H9 (cell line): ENCODE results near the gene ZNF831. TPM values are rescaled to one million over a fixed set of nuclear protein-coding genes. Genes with fewer than 3 reads are reported as not detected.

Source experiments
- DNase-seq: peaks from one replicate; pipeline ENCODE4 v3.0.0-alpha.2; 2017
- H2AFZ ChIP-seq: one replicate; pipeline ENCODE4 v1.6.1; 2013; ENCODE audit warnings: mild to moderate bottlenecking, low read length, control low read depth, moderate library complexity
- H2AK5ac ChIP-seq: 2 replicates; pipeline ENCODE4 v1.6.1; 2013; ENCODE audit warnings: low read length, control low read depth, mixed read lengths; ENCODE audit not compliant: insufficient read length
- H2BK120ac ChIP-seq: one replicate; pipeline ENCODE4 v1.6.1; 2013; ENCODE audit warnings: low read depth, mild to moderate bottlenecking, low read length, control low read depth, inconsistent platforms; ENCODE audit not compliant: poor library complexity, severe bottlenecking
- H2BK12ac ChIP-seq: 2 replicates; pipeline ENCODE4 v1.6.1; 2013; ENCODE audit warnings: low read length, control low read depth, mixed read lengths, low read depth; ENCODE audit not compliant: insufficient read length
- H2BK15ac ChIP-seq: 2 replicates; pipeline ENCODE4 v1.6.1; 2013; ENCODE audit warnings: low read depth, low read length, control low read depth
- H2BK20ac ChIP-seq: one replicate; pipeline ENCODE4 v1.6.1; 2013; ENCODE audit warnings: low read depth, mild to moderate bottlenecking, low read length, control low read depth, inconsistent platforms; ENCODE audit not compliant: poor library complexity, severe bottlenecking
- H2BK5ac ChIP-seq: 2 replicates; pipeline ENCODE4 v1.6.1; 2013; ENCODE audit warnings: low read length, control low read depth, mixed read lengths; ENCODE audit not compliant: insufficient read length
- H3K14ac ChIP-seq: 2 replicates; pipeline ENCODE4 v1.6.1; 2013; ENCODE audit warnings: low read length, control low read depth; ENCODE audit not compliant: insufficient read depth
- H3K18ac ChIP-seq: 2 replicates; pipeline ENCODE4 v1.6.1; 2013; ENCODE audit warnings: low read depth, mild to moderate bottlenecking, mixed read lengths, low read length, control low read depth; ENCODE audit not compliant: insufficient read length
- H3K23ac ChIP-seq: 2 replicates; pipeline ENCODE4 v1.6.1; 2013; ENCODE audit warnings: low read length, control low read depth, mixed read lengths, low read depth; ENCODE audit not compliant: insufficient read length
- H3K23me2 ChIP-seq: 2 replicates; pipeline ENCODE4 v1.6.1; 2013; ENCODE audit warnings: low read depth, mild to moderate bottlenecking, mixed read lengths, low read length, control low read depth; ENCODE audit not compliant: insufficient read length, poor library complexity, severe bottlenecking
- H3K27ac ChIP-seq: 2 replicates; pipeline ENCODE4 v1.5.1; 2013; ENCODE audit warnings: low read length, control low read depth, mixed read lengths, low read depth; ENCODE audit not compliant: insufficient read length
- H3K27me3 ChIP-seq: 2 replicates; pipeline ENCODE4 v1.6.1; 2013; ENCODE audit warnings: low read length, control low read depth, inconsistent platforms; ENCODE audit not compliant: insufficient read depth
- H3K4ac ChIP-seq: 2 replicates; pipeline ENCODE4 v1.6.1; 2013; ENCODE audit warnings: low read depth, mild to moderate bottlenecking, control low read depth, inconsistent platforms, low read length, moderate library complexity
- H3K4me1 ChIP-seq: 2 replicates; pipeline ENCODE4 v1.6.1; 2013; ENCODE audit warnings: low read length, control low read depth, inconsistent platforms; ENCODE audit not compliant: insufficient read depth
- H3K4me2 ChIP-seq: 2 replicates; pipeline ENCODE4 v1.6.1; 2013; ENCODE audit warnings: low read length, control low read depth, mixed read lengths; ENCODE audit not compliant: insufficient read length, insufficient read depth
- H3K56ac ChIP-seq: 2 replicates; pipeline ENCODE4 v1.6.1; 2013; ENCODE audit warnings: low read depth, mild to moderate bottlenecking, mixed read lengths, low read length, control low read depth; ENCODE audit not compliant: insufficient read length
- H3K79me1 ChIP-seq: 2 replicates; pipeline ENCODE4 v1.6.1; 2013; ENCODE audit warnings: low read depth, mild to moderate bottlenecking, moderate library complexity, low read length, control low read depth, inconsistent platforms; ENCODE audit not compliant: insufficient read depth, poor library complexity, severe bottlenecking
- H3K79me2 ChIP-seq: 2 replicates; pipeline ENCODE4 v1.6.1; 2013; ENCODE audit warnings: low read length, control low read depth, inconsistent platforms; ENCODE audit not compliant: insufficient read depth
- H3K9ac ChIP-seq: 2 replicates; pipeline ENCODE4 v1.6.1; 2013; ENCODE audit warnings: low read length, control low read depth, mixed read lengths; ENCODE audit not compliant: insufficient read length; ENCODE audit errors: extremely low read depth
- H3K9me3 ChIP-seq: one replicate; pipeline ENCODE4 v1.6.1; 2013; ENCODE audit warnings: low read depth, low read length, inconsistent platforms; ENCODE audit not compliant: control insufficient read depth
- H3T11ph ChIP-seq: one replicate; pipeline ENCODE4 v1.6.1; 2013; ENCODE audit warnings: mild to moderate bottlenecking, low read length, control low read depth, inconsistent platforms
- H4K20me1 ChIP-seq: one replicate; pipeline ENCODE4 v1.6.1; 2013; ENCODE audit not compliant: control insufficient read depth, insufficient read length, insufficient read depth
- H4K5ac ChIP-seq: 2 replicates; pipeline ENCODE4 v1.6.1; 2013; ENCODE audit warnings: low read depth, mild to moderate bottlenecking, mixed read lengths, low read length, control low read depth; ENCODE audit not compliant: insufficient read length
- H4K8ac ChIP-seq: replicated peaks from 2 replicates; pipeline ENCODE4 v1.6.1; 2013; ENCODE audit warnings: low read length, control low read depth, mixed read lengths, low read depth; ENCODE audit not compliant: insufficient read length
- H4K91ac ChIP-seq: 2 replicates; pipeline ENCODE4 v1.6.1; 2013; ENCODE audit warnings: low read depth, mild to moderate bottlenecking, moderate library complexity, mixed read lengths, low read length, control low read depth; ENCODE audit not compliant: insufficient read length
- H3K27ac Mint-ChIP-seq, 3 experiments: 2 replicates in 2 of 3; 3 replicates in 1 of 3; pipeline ENCODE4 v1.8.0; 2020 to 2021; ENCODE audit warnings: mixed read lengths in 3 of 3, mild to moderate bottlenecking in 1 of 3, moderate library complexity in 1 of 3
- H3K27me3 Mint-ChIP-seq: 2 replicates; pipeline ENCODE4 v1.8.0; 2021; ENCODE audit warnings: low read depth, mild to moderate bottlenecking, moderate library complexity, mixed read lengths
- H3K36me3 Mint-ChIP-seq, 3 experiments: 2 replicates in 2 of 3; 3 replicates in 1 of 3; pipeline ENCODE4 v1.8.0; 2020 to 2021; ENCODE audit warnings: low read depth in 3 of 3, mixed read lengths in 3 of 3; ENCODE audit not compliant: insufficient read depth in 1 of 3
- H3K4me1 Mint-ChIP-seq, 2 experiments: 2 replicates each; pipeline ENCODE4 v1.8.0; 2020; ENCODE audit warnings: mixed read lengths in 2 of 2
- H3K4me3 Mint-ChIP-seq, 2 experiments: 2 replicates in 1 of 2; 3 replicates in 1 of 2; pipeline ENCODE4 v1.8.0; 2020 to 2021; ENCODE audit warnings: mild to moderate bottlenecking in 2 of 2, mixed read lengths in 2 of 2, moderate library complexity in 1 of 2
- H3K9me3 Mint-ChIP-seq, 2 experiments: 2 replicates in 1 of 2; 3 replicates in 1 of 2; pipeline ENCODE4 v1.8.0; 2020; ENCODE audit warnings: mild to moderate bottlenecking in 2 of 2, mixed read lengths in 2 of 2, moderate library complexity in 1 of 2
- total RNA-seq: library from RNA; stranded (reverse); gene quantifications from 2 replicates; pipeline ENCODE4 v1.2.1, GENCODE V29; 2021
- TF ChIP-seq, protein P1 (sequence below): fragments of 200-600 bp; sonication (generic); conservative IDR thresholded peaks from 3 replicates; pipeline ENCODE4 v1.8.0; 2021; ENCODE audit warnings: antibody characterized with exemption, mild to moderate bottlenecking

Gene ZNF831
- total RNA-seq, 1 experiment from 2014 or later, result not detected

DNA sequence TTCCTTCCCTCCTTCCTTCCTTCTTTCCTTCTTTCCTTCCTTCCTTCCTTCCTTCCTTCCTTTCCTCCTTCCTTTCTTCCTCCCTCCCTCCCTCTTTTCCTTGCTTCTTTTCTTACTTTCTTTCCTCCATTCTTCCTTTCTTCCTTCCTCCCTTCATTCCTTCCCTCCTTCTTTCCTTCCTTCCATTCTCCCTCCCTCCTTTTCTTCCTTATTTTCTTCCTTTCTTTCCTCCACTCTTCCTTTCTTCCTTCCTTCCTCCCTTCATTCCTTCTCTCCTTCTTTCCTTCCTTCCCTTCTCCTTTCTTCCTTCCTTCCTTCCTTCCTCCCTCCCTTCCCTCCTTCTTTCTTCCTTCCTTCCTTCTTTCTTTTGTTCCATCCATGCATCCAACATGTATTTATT lies 101.7 kb downstream of the ZNF831 start:
- Histone ChIP-seq H3K27me3 (peaks cover 3% of the 10 kb centered on the region), H4K20me1 (no peaks in the 10 kb centered on the region), H2BK20ac (no peak overlapping the region), H4K5ac (no peak overlapping the region), H3K9ac (no peak overlapping the region), H2AFZ (no peak overlapping the region), H3K23me2 (peaks cover 3% of the 10 kb centered on the region), H3K56ac (no peak overlapping the region), H3K23ac (no peak overlapping the region), H2BK5ac (no peak overlapping the region), H3T11ph (no peak overlapping the region), H3K4ac (no peak overlapping the region), H3K79me2 (no peaks in the 10 kb centered on the region), H2AK5ac (no peak overlapping the region), H3K79me1 (no peaks in the 10 kb centered on the region), H2BK12ac (no peak overlapping the region), H2BK15ac (no peak overlapping the region), H4K8ac (no peak overlapping the region), H3K27ac (no peak overlapping the region), H4K91ac (no peak overlapping the region), H3K9me3 (no peaks in the 10 kb centered on the region), H3K14ac (no peak overlapping the region), H3K4me2 (no peak overlapping the region), H3K4me1 (peaks cover 7% of the 10 kb centered on the region; the same call in 1 of the 2 replicates), H2BK120ac (no peak overlapping the region), H3K18ac (no peak overlapping the region)
- TF ChIP-seq, protein P1, sequence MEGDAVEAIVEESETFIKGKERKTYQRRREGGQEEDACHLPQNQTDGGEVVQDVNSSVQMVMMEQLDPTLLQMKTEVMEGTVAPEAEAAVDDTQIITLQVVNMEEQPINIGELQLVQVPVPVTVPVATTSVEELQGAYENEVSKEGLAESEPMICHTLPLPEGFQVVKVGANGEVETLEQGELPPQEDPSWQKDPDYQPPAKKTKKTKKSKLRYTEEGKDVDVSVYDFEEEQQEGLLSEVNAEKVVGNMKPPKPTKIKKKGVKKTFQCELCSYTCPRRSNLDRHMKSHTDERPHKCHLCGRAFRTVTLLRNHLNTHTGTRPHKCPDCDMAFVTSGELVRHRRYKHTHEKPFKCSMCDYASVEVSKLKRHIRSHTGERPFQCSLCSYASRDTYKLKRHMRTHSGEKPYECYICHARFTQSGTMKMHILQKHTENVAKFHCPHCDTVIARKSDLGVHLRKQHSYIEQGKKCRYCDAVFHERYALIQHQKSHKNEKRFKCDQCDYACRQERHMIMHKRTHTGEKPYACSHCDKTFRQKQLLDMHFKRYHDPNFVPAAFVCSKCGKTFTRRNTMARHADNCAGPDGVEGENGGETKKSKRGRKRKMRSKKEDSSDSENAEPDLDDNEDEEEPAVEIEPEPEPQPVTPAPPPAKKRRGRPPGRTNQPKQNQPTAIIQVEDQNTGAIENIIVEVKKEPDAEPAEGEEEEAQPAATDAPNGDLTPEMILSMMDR, result no peak
- H3K27ac Mint-ChIP-seq, result no peak overlapping the region
- DNase-seq, result no peak
- peaks cover 27 to 31% of the 10 kb centered on the region in 2 experiments for H3K4me1 Mint-ChIP-seq
- no peak overlapping the region; a peak in 1 of 5 replicates for H3K4me3 Mint-ChIP-seq
- H3K36me3 Mint-ChIP-seq, result no peaks in the 10 kb centered on the region
- no peaks in the 10 kb centered on the region for H3K9me3 Mint-ChIP-seq
- peaks cover 72% of the 10 kb centered on the region for H3K27me3 Mint-ChIP-seq
